ENCODE data around the gene TMEM204. TPM values are rescaled to one million over a fixed set of nuclear protein-coding genes. Genes with fewer than 3 reads are reported as not detected.
"Not testable (repeated sequence)": the region's sequence is repeated elsewhere in the genome, so short reads cannot be mapped to it uniquely, and the experiment has no call there.

Gene TMEM204
- total and polyA plus RNA-seq, 2 donors = 10.0 to 66.0 TPM

DNA sequence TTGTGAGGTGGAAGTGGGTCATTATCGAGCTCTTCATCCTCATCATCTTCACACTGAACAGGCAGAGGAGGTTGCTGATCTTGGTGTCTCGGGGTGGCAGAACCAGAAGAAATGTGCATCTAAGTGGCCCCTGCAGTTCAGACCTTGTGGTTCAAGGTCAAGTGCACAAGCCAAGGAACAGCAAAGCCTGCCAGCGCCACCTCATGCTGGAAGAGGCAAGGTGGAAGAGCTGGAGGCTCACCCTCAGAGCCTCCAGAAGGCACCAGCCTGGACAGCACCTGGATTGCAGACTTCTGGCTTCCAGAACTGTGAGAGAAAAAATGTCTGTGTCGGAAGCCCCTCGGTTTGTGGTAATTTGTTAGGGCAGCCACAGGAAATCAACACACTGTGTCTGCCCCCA lies 45.7 kb downstream of the TMEM204 start:
- H3K4me3 ChIP-seq (ENCODE audit: low read depth, low read length) = no peak overlapping the region
- WGBS = 90% methylated on average over 5 of the region's 5 CpGs
- no peak overlapping the region for H3K27ac ChIP-seq (ENCODE audit: low read depth)
- no peaks in the 10 kb centered on the region for H3K36me3 ChIP-seq (ENCODE audit: insufficient read depth)
- no peaks in the 10 kb centered on the region for H3K4me1 ChIP-seq (ENCODE audit: insufficient read depth)
- no peak for DNase-seq (ENCODE audit: extremely low spot score)

DNA sequence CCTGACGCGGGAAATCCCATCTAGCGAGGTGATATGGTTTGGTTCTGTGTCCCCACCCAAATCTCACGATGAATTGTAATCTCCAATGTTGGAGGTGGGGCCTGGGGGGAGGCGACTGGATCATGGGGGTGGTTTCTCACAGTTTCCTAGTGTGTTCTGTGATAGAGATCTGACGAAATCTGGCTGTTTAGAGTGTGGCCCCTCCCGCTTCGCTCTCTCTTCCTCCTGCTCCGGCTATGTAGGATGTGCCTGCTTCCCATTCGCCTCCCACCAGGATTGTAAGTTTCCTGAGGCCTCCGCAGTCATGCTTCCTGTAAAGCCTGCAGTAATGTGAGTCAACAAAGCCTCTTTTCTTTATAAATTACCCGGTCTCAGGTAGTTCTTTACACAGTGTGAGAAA lies 46.8 kb downstream of the TMEM204 start:
- Histone ChIP-seq H3K4me3 (ENCODE audit: low read depth, low read length) (no peak overlapping the region), H3K4me1 (ENCODE audit: insufficient read depth) (no peaks in the 10 kb centered on the region), H3K36me3 (ENCODE audit: insufficient read depth) (no peaks in the 10 kb centered on the region), H3K27ac (ENCODE audit: low read depth) (no peak overlapping the region)
- DNase-seq (ENCODE audit: extremely low spot score) = no peak
- 87% methylated on average over 12 of the region's 12 CpGs for WGBS

DNA sequence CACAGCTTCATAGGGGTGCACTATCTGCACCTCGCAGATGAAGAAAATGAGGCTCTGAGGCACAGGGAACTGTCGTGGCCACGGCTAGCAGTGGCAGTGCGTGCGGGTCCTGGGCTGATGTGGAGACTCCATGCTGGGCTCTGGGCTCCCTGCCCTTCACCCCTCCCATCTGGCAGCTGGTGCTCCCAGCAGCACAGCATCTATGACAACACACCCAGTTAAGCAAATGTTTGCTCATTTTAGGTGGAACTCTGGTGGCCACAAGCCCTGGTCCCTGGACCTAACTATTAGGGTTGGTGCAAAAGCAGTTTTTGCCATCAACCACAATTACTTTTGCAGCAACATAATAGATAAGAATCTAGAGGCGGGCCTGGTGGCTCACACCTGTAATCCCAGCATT lies 47.5 kb downstream of the TMEM204 start:
- H3K27ac ChIP-seq (ENCODE audit: low read depth) = no peak overlapping the region
- WGBS = 94% methylated on average over 6 of the region's 6 CpGs
- DNase-seq (ENCODE audit: extremely low spot score) = no peak
- H3K4me3 ChIP-seq (ENCODE audit: low read depth, low read length) = no peak overlapping the region
- no peaks in the 10 kb centered on the region for H3K4me1 ChIP-seq (ENCODE audit: insufficient read depth)
- H3K36me3 ChIP-seq (ENCODE audit: insufficient read depth) = no peaks in the 10 kb centered on the region

DNA sequence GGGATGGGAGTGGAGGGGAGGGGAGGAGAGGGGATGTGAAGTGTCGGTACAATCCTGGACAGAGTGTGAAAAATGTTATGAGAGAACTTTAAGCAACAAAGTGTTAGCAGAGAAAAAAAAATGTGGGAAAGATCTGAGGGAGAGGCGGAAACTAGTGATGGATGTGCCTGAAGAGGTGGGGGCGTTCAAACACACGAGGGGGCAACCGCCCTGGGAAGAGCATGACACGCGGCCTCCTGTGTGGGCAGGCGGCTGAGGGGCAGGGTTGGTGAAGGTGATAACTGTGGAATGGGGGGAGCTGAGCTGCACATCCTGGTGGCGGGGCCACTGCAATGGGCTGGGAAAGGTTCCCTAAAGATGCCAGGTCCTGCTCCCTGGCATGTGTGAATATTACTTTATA lies 48.3 kb downstream of the TMEM204 start:
- DNase-seq (ENCODE audit: extremely low spot score) = no peak
- Histone ChIP-seq H3K27ac (ENCODE audit: low read depth) (no peak overlapping the region), H3K4me1 (ENCODE audit: insufficient read depth) (no peaks in the 10 kb centered on the region), H3K4me3 (ENCODE audit: low read depth, low read length) (no peak overlapping the region), H3K36me3 (ENCODE audit: insufficient read depth) (no peaks in the 10 kb centered on the region)
- WGBS = 89% methylated on average over 9 of the region's 9 CpGs

DNA sequence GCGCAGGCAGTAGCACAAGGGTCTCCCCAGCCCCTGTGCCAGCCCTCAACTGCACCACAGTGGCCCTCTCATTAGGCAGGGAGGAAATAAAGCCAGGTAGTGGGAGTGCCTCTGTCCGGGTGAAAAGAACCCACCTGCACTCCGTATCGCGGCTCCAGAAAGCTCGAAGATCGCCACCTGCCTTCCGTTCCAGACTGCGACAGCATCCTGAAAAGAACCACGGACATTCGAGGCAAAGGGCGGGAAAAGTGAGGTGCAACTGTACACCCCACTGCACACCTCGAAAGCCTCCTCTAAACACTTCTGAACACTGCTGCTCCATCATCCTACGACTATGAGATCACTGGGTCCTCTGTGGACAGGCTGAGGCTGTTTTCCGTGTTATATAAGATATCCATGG lies 49.7 kb downstream of the TMEM204 start:
- H3K4me3 ChIP-seq (ENCODE audit: low read depth, low read length) = no peak overlapping the region
- WGBS = 85% methylated on average over 15 of the region's 15 CpGs
- DNase-seq (ENCODE audit: extremely low spot score) = no peak
- no peak overlapping the region for H3K27ac ChIP-seq (ENCODE audit: low read depth)
- H3K4me1 ChIP-seq (ENCODE audit: insufficient read depth) = no peaks in the 10 kb centered on the region
- H3K36me3 ChIP-seq (ENCODE audit: insufficient read depth) = peaks cover 2% of the 10 kb centered on the region

DNA sequence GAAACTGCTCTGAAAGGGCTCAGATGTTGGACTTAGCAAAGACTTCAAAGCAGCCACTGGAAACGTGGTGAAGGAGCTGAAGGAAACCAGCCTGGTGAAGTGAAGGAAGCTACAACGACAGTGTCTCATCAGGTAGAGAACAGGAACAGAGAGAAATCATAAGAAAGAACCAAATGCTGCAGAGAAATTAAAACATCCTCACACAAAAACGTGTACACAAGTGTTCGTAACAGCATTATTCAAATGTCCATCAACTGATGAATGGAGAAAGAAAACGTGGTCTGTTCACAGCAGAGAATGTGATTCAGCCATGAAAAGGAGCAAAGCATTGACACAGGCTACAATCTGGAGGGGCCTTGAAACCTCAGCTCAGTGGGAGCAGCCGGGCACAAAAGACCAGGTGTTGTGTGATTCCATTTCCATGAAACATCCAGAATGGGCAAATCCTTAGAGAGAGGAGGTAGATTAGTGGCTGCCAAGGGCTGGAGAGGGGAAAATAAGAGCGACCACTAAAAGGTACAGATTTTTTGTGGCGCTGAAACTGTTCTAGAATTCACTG lies 51.5 kb downstream of the TMEM204 start:
- 78% methylated on average over 8 of the region's 8 CpGs for WGBS
- Histone ChIP-seq H3K27ac (ENCODE audit: low read depth) (no peak overlapping the region), H3K4me1 (ENCODE audit: insufficient read depth) (no peaks in the 10 kb centered on the region), H3K4me3 (ENCODE audit: low read depth, low read length) (no peak overlapping the region), H3K36me3 (ENCODE audit: insufficient read depth) (peaks cover 4% of the 10 kb centered on the region)
- no peak for DNase-seq (ENCODE audit: extremely low spot score)

DNA sequence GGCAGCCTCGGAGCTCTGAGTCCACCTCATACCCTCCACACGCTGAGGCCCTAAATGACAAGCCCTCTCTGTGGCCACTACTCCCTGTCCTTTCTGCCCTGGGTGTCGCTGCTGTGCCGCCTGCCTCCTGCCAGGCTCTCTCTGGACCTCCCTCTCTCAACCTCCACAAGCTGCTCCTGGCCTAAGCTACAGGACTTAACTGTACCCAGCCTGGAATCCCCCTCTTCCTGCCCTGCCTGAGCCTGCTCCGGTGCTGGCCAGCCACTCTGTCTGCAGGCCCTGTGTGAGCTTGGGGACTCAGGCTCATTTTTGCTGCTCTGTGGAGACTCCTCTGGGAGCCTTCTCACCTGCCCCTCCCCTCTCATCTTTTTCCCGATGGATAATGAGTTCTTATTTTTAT lies 56.9 kb downstream of the TMEM204 start:
- H3K4me3 ChIP-seq (ENCODE audit: low read depth, low read length) = no peak overlapping the region
- no peak overlapping the region for H3K27ac ChIP-seq (ENCODE audit: low read depth)
- no peak for DNase-seq (ENCODE audit: extremely low spot score)
- 89% methylated on average over 6 of the region's 6 CpGs for WGBS
- peaks cover 4% of the 10 kb centered on the region for H3K36me3 ChIP-seq (ENCODE audit: insufficient read depth)
- H3K4me1 ChIP-seq (ENCODE audit: insufficient read depth) = no peaks in the 10 kb centered on the region

DNA sequence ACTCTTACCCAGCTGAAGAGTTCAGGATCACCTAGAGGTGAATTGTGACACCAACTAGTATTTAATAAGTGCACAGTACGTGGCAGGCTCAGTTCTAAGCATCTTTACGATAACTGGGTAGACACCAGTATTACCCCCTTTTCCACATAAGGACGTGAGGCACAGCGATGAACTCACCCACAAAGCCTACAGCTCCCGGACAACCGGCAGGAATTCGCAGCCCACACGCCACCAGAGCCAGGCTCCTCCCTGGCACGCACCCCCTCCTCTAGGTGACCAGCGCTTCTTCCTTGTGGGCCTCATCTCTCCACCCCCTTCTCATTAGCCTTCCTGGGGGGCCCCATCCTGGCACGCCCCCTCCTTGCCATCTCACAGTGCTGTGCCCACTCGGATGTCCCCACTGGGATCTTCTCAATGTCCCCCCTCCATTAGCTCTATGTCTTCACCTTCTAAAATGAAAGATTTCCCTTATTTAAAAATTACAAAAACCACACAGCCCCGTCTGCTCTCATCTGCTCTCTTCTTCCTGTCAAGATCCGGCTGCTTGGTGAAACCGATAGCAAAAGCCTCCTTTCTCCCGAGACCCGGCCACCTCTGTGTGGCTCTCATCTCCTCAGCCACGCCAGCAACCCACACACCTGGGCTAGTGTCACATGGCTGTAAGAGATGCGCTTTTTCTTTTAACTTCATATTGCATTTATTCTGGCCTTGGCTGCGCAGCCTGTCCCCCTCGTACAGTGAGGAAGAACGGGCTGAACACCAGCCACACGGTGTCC lies 57.7 kb downstream of the TMEM204 start:
- DNase-seq (ENCODE audit: extremely low spot score) = no peak
- Histone ChIP-seq H3K4me1 (ENCODE audit: insufficient read depth) (no peaks in the 10 kb centered on the region), H3K36me3 (ENCODE audit: insufficient read depth) (peaks cover 4% of the 10 kb centered on the region), H3K4me3 (ENCODE audit: low read depth, low read length) (no peak overlapping the region), H3K27ac (ENCODE audit: low read depth) (no peak overlapping the region)
- WGBS = 94% methylated on average over 23 of the region's 23 CpGs

DNA sequence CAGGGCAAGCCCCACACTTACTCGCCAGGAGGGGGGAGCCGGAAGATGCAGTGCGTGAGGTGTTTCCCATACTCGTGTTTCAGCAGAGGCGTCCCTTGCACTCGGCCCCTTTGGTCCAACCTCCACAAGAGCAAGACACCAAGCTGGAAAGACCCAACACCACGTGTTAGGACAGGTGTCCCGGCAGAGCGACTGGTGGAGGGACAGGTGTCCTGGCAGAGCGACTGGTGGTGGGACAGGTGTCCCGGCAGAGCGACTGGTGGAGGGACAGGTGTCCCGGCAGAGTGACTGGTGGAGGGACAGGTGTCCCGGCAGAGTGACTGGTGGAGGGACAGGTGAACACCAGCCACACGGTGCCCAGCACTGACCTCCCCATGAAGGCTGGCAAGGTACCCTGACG lies 59.0 kb downstream of the TMEM204 start:
- no peak for DNase-seq (ENCODE audit: extremely low spot score)
- no peak overlapping the region for H3K27ac ChIP-seq (ENCODE audit: low read depth)
- H3K36me3 ChIP-seq (ENCODE audit: insufficient read depth) = peaks cover 2% of the 10 kb centered on the region
- 89% methylated on average over 16 of the region's 16 CpGs for WGBS
- no peak overlapping the region for H3K4me3 ChIP-seq (ENCODE audit: low read depth, low read length)
- H3K4me1 ChIP-seq (ENCODE audit: insufficient read depth) = no peaks in the 10 kb centered on the region

DNA sequence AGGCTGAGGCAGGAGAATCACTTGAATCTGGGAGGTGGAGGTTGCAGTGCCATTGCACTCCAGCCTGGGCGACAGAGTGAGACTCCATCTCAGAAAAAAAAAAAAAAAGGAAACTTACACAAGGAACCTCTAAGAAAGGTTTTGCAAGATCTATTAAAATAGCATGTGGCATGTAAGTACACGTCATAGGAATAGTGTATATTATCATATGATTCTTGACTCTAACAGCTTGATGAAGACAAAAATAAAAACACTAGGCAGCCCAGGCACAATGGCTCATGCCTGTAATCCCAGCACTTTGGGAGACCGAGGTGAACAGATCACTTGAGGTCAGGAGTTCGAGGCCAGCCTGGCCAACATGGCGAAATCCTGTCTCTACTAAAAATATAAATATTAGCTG lies 62.0 kb downstream of the TMEM204 start:
- DNase-seq (ENCODE audit: extremely low spot score); H3K36me3 ChIP-seq (ENCODE audit: insufficient read depth); H3K27ac ChIP-seq (ENCODE audit: low read depth); H3K4me1 ChIP-seq (ENCODE audit: insufficient read depth); H3K4me3 ChIP-seq (ENCODE audit: low read depth, low read length): not testable (repeated sequence)
- 85% methylated on average over 5 of the region's 5 CpGs for WGBS

DNA sequence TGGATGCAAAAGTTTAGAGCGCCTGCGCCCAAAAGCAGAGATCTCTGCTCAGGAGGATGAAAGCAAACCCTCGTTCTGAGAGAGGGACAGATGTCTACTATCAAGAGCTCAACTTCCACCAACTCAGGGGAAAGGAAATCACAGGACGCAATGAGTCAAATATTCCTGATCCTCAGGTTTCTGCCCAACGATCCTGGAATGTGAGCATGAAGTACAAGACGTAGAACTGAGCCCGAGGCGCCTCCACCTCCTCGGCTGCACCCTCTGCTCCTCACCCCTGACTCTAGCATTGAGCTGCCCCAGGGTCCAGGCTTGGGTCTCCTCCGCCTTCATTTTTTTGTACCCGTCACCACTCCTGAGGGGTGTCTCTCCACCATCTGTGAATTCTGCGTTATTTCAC lies 63.0 kb downstream of the TMEM204 start:
- DNase-seq (ENCODE audit: extremely low spot score) = no peak
- Histone ChIP-seq H3K36me3 (ENCODE audit: insufficient read depth) (no peaks in the 10 kb centered on the region), H3K4me1 (ENCODE audit: insufficient read depth) (no peaks in the 10 kb centered on the region), H3K27ac (ENCODE audit: low read depth) (no peak overlapping the region), H3K4me3 (ENCODE audit: low read depth, low read length) (no peak overlapping the region)
- 88% methylated on average over 12 of the region's 12 CpGs for WGBS

DNA sequence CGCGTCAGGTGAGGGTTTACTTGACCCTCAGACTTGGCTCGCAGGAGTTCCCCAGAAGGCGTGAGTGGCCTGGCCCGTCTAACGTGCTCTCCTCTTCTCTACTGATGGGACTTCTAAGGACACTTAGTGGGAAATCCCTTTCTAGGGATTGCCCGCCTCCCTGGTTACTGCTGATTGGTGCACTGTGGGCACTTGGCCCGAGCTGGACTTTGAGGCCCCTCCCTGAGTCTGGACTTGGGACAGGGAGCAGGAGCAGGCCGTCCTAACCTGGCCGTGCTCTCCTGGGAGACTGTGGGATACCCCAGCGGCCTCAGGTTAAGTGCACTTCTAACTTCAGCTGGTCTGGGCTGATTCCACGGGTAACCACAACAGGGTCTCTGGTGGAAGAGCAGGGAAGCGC lies 63.7 kb downstream of the TMEM204 start:
- no peak overlapping the region for H3K27ac ChIP-seq (ENCODE audit: low read depth)
- no peak for DNase-seq (ENCODE audit: extremely low spot score)
- H3K4me3 ChIP-seq (ENCODE audit: low read depth, low read length) = no peak overlapping the region
- H3K4me1 ChIP-seq (ENCODE audit: insufficient read depth) = no peaks in the 10 kb centered on the region
- no peaks in the 10 kb centered on the region for H3K36me3 ChIP-seq (ENCODE audit: insufficient read depth)
- 88% methylated on average over 13 of the region's 13 CpGs for WGBS

DNA sequence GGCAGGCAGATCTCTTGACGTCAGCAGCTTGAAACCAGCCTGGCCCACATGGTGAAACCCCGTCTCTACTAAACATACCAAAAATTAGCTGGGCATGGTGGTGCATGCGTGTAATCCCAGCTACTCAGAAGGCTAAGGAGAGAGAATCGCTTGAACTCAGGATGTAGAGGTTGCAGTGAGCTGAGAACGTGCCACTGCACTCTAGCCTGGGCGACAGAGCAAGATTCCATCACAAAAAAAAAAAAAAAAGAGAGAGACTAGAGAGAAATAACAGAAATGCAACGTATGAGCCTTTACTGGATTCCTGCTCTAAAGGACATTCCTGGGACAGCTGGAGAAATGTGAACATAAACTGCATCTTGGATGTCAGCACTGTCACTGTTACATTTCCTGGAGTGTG lies 67.6 kb downstream of the TMEM204 start:
- WGBS = 88% methylated on average over 7 of the region's 7 CpGs
- Histone ChIP-seq H3K36me3 (ENCODE audit: insufficient read depth) (peaks cover 4% of the 10 kb centered on the region), H3K4me3 (ENCODE audit: low read depth, low read length) (no peak overlapping the region), H3K27ac (ENCODE audit: low read depth) (no peak overlapping the region), H3K4me1 (ENCODE audit: insufficient read depth) (no peaks in the 10 kb centered on the region)
- no peak for DNase-seq (ENCODE audit: extremely low spot score)

DNA sequence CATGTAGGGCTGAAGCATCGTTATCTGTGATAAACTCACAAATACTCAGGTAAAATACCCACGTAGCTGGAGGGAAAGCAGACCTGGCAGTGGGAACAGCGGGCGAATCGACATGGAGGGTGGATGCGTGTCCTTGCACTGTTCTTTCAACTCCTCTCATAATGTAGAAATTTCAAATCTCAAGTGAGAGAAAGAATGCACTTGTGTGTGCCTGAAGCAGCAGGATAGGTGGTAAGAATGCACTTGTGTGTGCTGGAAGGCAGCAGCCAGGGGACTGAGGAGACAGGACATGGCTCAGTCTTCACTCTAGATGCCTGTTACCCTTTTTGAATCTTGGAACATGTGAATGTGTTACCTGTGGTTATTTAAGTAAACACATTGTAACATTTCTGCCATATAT lies 68.0 kb downstream of the TMEM204 start:
- WGBS = 97% methylated on average over 6 of the region's 6 CpGs
- DNase-seq (ENCODE audit: extremely low spot score) = no peak
- H3K27ac ChIP-seq (ENCODE audit: low read depth) = no peak overlapping the region
- no peaks in the 10 kb centered on the region for H3K4me1 ChIP-seq (ENCODE audit: insufficient read depth)
- H3K36me3 ChIP-seq (ENCODE audit: insufficient read depth) = peaks cover 4% of the 10 kb centered on the region
- no peak overlapping the region for H3K4me3 ChIP-seq (ENCODE audit: low read depth, low read length)

Data from urinary bladder (tissue), 4 donors.